Effector memory CD4-positive, alpha-beta T cell (primary cell): ENCODE data around the gene KIF16B.

ENCODE experiments used
- DNase-seq, 3 donors: peaks; one replicate each; pipeline ENCODE4 v3.0.0-alpha.2; 2020
- H3K27ac ChIP-seq: 2 replicates; pipeline ENCODE4 v1.7.0; 2013; ENCODE audit warnings: mild to moderate bottlenecking, low read length, moderate library complexity; ENCODE audit not compliant: insufficient read depth, poor library complexity, severe bottlenecking
- H3K27me3 ChIP-seq: replicated peaks from 2 replicates; pipeline ENCODE4 v1.7.0; 2013; ENCODE audit warnings: mild to moderate bottlenecking, low read length; ENCODE audit not compliant: insufficient read depth, control insufficient read depth, poor library complexity, severe bottlenecking
- H3K36me3 ChIP-seq: 2 replicates; pipeline ENCODE4 v1.7.0; 2013; ENCODE audit warnings: mild to moderate bottlenecking, low read length, moderate library complexity; ENCODE audit not compliant: control insufficient read depth, insufficient read depth
- H3K4me1 ChIP-seq: 2 replicates; pipeline ENCODE4 v1.7.0; 2013; ENCODE audit warnings: low read length, mild to moderate bottlenecking; ENCODE audit not compliant: control insufficient read depth, insufficient read depth, poor library complexity, severe bottlenecking
- H3K4me3 ChIP-seq: 2 replicates; pipeline ENCODE4 v1.7.0; 2013; ENCODE audit warnings: low read length, low read depth, mild to moderate bottlenecking; ENCODE audit not compliant: insufficient read depth, poor library complexity, severe bottlenecking
- H3K9me3 ChIP-seq: 2 replicates; pipeline ENCODE4 v1.7.0; 2013; ENCODE audit warnings: mild to moderate bottlenecking, low read length, moderate library complexity; ENCODE audit not compliant: control insufficient read depth

Gene KIF16B

DNA sequence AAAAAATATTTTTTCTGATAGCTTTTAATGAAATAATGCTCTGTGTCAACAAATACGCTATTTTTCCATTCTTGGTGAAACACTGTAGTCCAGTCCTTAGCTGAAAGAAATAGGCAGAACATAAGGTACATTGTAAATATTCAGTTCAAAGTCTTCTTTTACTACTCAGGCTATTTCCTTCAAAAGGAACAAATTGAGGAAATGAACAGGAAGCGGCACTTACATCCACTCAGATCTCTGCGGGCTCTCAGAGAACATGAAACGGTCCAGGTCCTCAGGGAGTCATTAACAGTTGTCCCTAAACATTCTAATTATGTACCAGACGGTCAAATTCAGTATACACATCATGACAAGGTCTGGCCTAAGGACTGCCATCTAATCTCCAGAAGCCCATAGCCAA, 212.6 kb downstream of the KIF16B start:
- Histone ChIP-seq H3K36me3 (no peaks in the 10 kb centered on the region), H3K4me3 (no peak overlapping the region), H3K4me1 (no peaks in the 10 kb centered on the region), H3K27ac (no peak overlapping the region), H3K27me3 (no peaks in the 10 kb centered on the region), H3K9me3 (no peaks in the 10 kb centered on the region)
- DNase-seq: no peak

- no peaks in the 10 kb centered on the region for H3K36me3 ChIP-seq
These were observed 219.8 kb downstream of the KIF16B start for GRCh38 chr20:16353417-16353781.

GRCh38 chr20:16352751-16353416, 220.4 kb downstream of the KIF16B start:
- no peak for DNase-seq
- H3K27me3 ChIP-seq: no peaks in the 10 kb centered on the region
- H3K4me3 ChIP-seq: no peak overlapping the region
- no peak overlapping the region for H3K27ac ChIP-seq
- no peaks in the 10 kb centered on the region for H3K9me3 ChIP-seq
- H3K36me3 ChIP-seq: no peaks in the 10 kb centered on the region
- no peaks in the 10 kb centered on the region for H3K4me1 ChIP-seq

More at GRCh38 chr20:16353417-16353781, 219.8 kb downstream of the KIF16B start:
- Histone ChIP-seq H3K9me3 (no peaks in the 10 kb centered on the region), H3K4me1 (no peaks in the 10 kb centered on the region), H3K4me3 (no peak overlapping the region), H3K27me3 (no peaks in the 10 kb centered on the region), H3K27ac (no peak overlapping the region)
- DNase-seq: no peak

- Histone ChIP-seq H3K4me3 (no peak overlapping the region), H3K27ac (no peak overlapping the region), H3K9me3 (no peaks in the 10 kb centered on the region), H3K27me3 (no peaks in the 10 kb centered on the region), H3K4me1 (no peaks in the 10 kb centered on the region), H3K36me3 (no peaks in the 10 kb centered on the region)
- DNase-seq: no peak
These were observed 220.9 kb downstream of the KIF16B start for GRCh38 chr20:16352321-16352720.

DNA sequence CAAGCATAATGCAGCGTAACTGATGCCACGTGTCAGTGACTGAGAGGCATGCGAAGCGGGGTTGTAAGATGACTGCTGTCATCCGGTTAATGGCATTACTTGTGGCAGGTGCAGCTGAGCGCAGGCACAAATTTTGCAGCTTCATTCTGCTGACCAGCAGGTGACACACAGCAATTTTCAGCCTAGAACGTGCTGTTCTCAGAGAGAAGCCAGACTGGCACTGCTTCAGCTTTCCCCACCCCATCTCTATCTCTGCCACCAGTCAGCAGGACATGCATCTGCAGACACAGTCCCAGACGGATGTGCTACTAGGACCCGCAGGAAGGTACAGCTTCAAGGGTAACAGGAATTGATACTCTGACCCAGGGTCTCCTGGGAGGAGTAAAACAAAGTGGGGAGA, 221.8 kb downstream of the KIF16B start:
- Histone ChIP-seq H3K4me3 (no peak overlapping the region), H3K27ac (no peak overlapping the region), H3K27me3 (no peaks in the 10 kb centered on the region), H3K4me1 (no peaks in the 10 kb centered on the region), H3K36me3 (no peaks in the 10 kb centered on the region), H3K9me3 (no peaks in the 10 kb centered on the region)
- no peak for DNase-seq

GRCh38 chr20:16350465-16350864, 222.8 kb downstream of the KIF16B start:
- H3K4me3 ChIP-seq: no peak overlapping the region
- no peaks in the 10 kb centered on the region for H3K27me3 ChIP-seq
- no peaks in the 10 kb centered on the region for H3K9me3 ChIP-seq
- no peaks in the 10 kb centered on the region for H3K36me3 ChIP-seq
- no peak for DNase-seq
- no peak overlapping the region for H3K27ac ChIP-seq
- no peaks in the 10 kb centered on the region for H3K4me1 ChIP-seq

GRCh38 chr20:16349523-16350260, 223.6 kb downstream of the KIF16B start:
- Histone ChIP-seq H3K27me3 (no peaks in the 10 kb centered on the region), H3K9me3 (no peaks in the 10 kb centered on the region), H3K27ac (no peak overlapping the region), H3K4me3 (no peak overlapping the region), H3K36me3 (no peaks in the 10 kb centered on the region), H3K4me1 (no peaks in the 10 kb centered on the region)
- no peak for DNase-seq

GRCh38 chr20:16346956-16347355, 226.3 kb downstream of the KIF16B start:
- H3K27ac ChIP-seq: no peak overlapping the region
- no peaks in the 10 kb centered on the region for H3K4me1 ChIP-seq
- no peaks in the 10 kb centered on the region for H3K9me3 ChIP-seq
- DNase-seq: no peak
- H3K4me3 ChIP-seq: no peak overlapping the region
- H3K36me3 ChIP-seq: no peaks in the 10 kb centered on the region
- no peaks in the 10 kb centered on the region for H3K27me3 ChIP-seq

DNA sequence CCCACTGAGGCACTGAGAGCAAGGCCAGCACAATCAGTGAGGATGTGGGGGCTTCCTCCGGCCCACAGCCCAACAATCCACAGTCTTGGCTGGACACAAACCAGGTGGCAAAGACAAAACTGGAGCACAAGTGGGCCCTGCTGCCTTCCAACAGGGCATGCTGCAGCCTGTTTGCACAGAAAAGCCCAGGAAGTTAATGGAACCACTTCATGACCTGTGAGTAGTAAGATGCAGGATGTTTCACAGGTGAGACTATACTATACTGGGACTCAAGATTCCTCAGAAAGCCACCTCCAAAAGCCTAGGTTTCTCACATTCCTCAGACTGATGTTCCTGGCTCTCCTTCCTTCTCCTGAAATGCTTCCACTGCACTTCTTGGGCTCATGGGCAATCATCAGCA, 235.5 kb downstream of the KIF16B start:
- H3K4me1 ChIP-seq: no peaks in the 10 kb centered on the region
- no peaks in the 10 kb centered on the region for H3K9me3 ChIP-seq
- H3K27ac ChIP-seq: no peak overlapping the region
- H3K4me3 ChIP-seq: no peak overlapping the region
- H3K27me3 ChIP-seq: no peaks in the 10 kb centered on the region
- no peak for DNase-seq
- H3K36me3 ChIP-seq: no peaks in the 10 kb centered on the region

DNA sequence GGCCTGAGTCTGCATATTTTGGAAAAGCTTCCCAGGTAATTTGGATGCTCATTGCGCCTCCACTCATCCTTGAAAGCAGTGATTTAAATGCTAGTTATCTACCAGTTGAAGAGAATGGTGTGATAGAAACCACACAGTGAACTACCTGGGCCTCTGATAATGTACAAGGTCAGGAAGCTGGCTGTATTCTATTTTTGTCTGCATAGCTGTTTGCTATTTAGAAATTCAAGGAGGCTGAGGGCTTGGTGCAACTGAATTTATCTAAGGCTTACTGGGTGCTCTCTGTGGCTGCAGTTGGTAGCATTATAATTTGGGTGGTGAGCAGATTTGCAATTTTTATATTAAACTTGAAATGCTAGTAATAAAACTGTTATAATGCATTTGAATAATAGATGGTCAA, 245.6 kb downstream of the KIF16B start:
- no peak for DNase-seq
- Histone ChIP-seq H3K4me1 (no peaks in the 10 kb centered on the region), H3K4me3 (no peak overlapping the region), H3K36me3 (no peaks in the 10 kb centered on the region), H3K27ac (no peak overlapping the region), H3K27me3 (no peaks in the 10 kb centered on the region), H3K9me3 (no peaks in the 10 kb centered on the region)
